ENCODE measurements around the gene ILRUN. TPM values are rescaled to one million over a fixed set of nuclear protein-coding genes. Genes with fewer than 3 reads are reported as not detected.

The ILRUN gene
- total and polyA plus RNA-seq, 9 of the 15 experiments (the other 6 are each of a cell fraction or from before 2014, with no cell fraction given): 24.9 to 78.9 (median 53.4) TPM

- TF ChIP-seq SAFB (IDR thresholded peaks at IDR 0.05; ENCODE audit: borderline replicate concordance, low read depth, low read length) (no peak), PREB (CRISPR knock-in tag; IDR thresholded peaks at IDR 0.05) (no peak), POLR3G (IDR thresholded peaks at IDR 0.05; ENCODE audit: extremely low read depth, insufficient read length, insufficient replicate concordance) (no peak), ATF6 (CRISPR knock-in tag; IDR thresholded peaks at IDR 0.05) (no peak), BMI1 (IDR thresholded peaks at IDR 0.05; ENCODE audit: low read length) (no peak), ZNF77 (CRISPR knock-in tag; IDR thresholded peaks at IDR 0.05) (no peak), ZNF707 (CRISPR knock-in tag; conservative IDR thresholded peaks at IDR 0.05) (peak; percentile 63), E2F8 (IDR thresholded peaks at IDR 0.05; ENCODE audit: low read depth, partially characterized antibody) (no peak), E2F1 (CRISPR knock-in tag; IDR thresholded peaks at IDR 0.05) (no peak), GATA2 (CRISPR knock-in tag; IDR thresholded peaks at IDR 0.05) (no peak), ZNF140 (CRISPR knock-in tag; IDR thresholded peaks at IDR 0.05) (no peak), C11orf30 (IDR thresholded peaks at IDR 0.05; ENCODE audit: low read depth) (peak; percentile 99), GABPB2 (CRISPR knock-in tag; conservative IDR thresholded peaks at IDR 0.05) (no peak), HDAC1 (IDR thresholded peaks at IDR 0.05) (0 out of 4 replicates have a peak, but pooled peaks of 1 of the 2 experiments have one; percentile 12), CSDE1 (IDR thresholded peaks at IDR 0.05) (no peak), MECOM (CRISPR knock-in tag; IDR thresholded peaks at IDR 0.05) (peak; percentile 44; the same call in 1 of the 2 replicates), PKNOX1 (IDR thresholded peaks at IDR 0.05) (no peak; the same call in 1 of the 2 replicates), NFATC3 (IDR thresholded peaks at IDR 0.05) (peak; percentile 66; the same call in 1 of the 2 replicates), PHTF2 (CRISPR knock-in tag; IDR thresholded peaks at IDR 0.05) (peak; percentile 54; the same call in 1 of the 2 replicates), MAX (CRISPR knock-in tag; IDR thresholded peaks at IDR 0.05) (no peak)
Measured at GRCh38 chr6:34664256-34664971, 32.2 kb downstream of the ILRUN start (continued).

Measured in K562 (cell line).